AG09319 (cell line): ENCODE data around the gene SORBS2.
A peak's percentile ranks its signal among the peaks of the same experiment; 100 is the strongest.

Experiments used
- DNase-seq: peaks from one replicate; pipeline ENCODE4 v3.0.0-alpha.2; 2010; ENCODE audit warnings: low read depth; ENCODE audit errors: extremely low read depth
- TF ChIP-seq, protein P1 (sequence below): IDR thresholded peaks from 2 replicates; pipeline ENCODE4 v1.5.1; 2011; ENCODE audit warnings: low read depth, mild to moderate bottlenecking, inconsistent platforms, low read length, moderate library complexity

Gene SORBS2

GRCh38 chr4:185664481-185664880 lies 147.5 kb downstream of the SORBS2 start:
- DNase-seq, result no peak

GRCh38 chr4:185662030-185662778 lies 149.8 kb downstream of the SORBS2 start:
- no peak for DNase-seq
- TF ChIP-seq, protein P1, sequence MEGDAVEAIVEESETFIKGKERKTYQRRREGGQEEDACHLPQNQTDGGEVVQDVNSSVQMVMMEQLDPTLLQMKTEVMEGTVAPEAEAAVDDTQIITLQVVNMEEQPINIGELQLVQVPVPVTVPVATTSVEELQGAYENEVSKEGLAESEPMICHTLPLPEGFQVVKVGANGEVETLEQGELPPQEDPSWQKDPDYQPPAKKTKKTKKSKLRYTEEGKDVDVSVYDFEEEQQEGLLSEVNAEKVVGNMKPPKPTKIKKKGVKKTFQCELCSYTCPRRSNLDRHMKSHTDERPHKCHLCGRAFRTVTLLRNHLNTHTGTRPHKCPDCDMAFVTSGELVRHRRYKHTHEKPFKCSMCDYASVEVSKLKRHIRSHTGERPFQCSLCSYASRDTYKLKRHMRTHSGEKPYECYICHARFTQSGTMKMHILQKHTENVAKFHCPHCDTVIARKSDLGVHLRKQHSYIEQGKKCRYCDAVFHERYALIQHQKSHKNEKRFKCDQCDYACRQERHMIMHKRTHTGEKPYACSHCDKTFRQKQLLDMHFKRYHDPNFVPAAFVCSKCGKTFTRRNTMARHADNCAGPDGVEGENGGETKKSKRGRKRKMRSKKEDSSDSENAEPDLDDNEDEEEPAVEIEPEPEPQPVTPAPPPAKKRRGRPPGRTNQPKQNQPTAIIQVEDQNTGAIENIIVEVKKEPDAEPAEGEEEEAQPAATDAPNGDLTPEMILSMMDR, result no peak

More at GRCh38 chr4:185664481-185664880, 147.5 kb downstream of the SORBS2 start:
- TF ChIP-seq, protein P1, result no peak

DNA sequence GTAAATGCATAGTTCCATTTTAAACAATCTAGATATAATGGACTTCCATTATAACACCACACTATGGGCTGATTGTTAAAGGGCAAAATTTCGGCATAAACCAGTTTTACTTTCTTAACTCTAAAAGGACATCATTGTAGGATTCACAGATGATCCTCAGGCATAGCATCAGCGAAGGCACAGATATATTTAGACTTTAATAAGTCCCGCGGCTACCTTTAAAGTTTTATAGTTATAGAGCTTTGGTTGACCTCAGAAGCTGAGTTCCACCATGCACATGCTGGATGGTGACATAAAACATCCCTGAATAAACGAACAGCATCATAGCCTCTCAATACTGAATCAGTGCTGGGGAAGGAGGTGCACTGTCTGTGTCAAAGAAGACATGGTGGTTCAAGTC lies 151.7 kb downstream of the SORBS2 start:
- no peak for DNase-seq
- TF ChIP-seq, protein P1, result no peak

- TF ChIP-seq, protein P1, result no peak
- DNase-seq, result no peak
Observed at GRCh38 chr4:185657699-185658098, 154.3 kb downstream of the SORBS2 start.

DNA sequence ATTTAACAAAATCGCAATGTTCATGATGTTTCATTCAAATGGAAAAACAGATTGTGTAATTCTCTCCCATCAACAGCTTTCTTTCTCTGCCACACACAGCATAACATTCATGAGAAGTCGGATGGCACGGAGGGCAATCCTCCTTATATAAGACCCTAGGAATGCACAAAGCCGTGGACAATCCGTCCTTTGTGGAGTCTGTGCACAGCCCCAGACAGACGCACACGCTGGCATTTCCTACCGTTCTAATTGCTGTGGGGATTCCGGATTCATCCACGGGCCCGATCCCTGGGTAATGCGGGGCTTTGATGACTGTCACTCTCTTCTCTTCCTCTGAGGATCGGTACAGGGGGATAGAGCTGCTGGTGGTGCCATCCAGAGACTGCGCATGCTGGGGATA lies 154.8 kb downstream of the SORBS2 start:
- no peak for DNase-seq
- TF ChIP-seq, protein P1, result no peak

DNA sequence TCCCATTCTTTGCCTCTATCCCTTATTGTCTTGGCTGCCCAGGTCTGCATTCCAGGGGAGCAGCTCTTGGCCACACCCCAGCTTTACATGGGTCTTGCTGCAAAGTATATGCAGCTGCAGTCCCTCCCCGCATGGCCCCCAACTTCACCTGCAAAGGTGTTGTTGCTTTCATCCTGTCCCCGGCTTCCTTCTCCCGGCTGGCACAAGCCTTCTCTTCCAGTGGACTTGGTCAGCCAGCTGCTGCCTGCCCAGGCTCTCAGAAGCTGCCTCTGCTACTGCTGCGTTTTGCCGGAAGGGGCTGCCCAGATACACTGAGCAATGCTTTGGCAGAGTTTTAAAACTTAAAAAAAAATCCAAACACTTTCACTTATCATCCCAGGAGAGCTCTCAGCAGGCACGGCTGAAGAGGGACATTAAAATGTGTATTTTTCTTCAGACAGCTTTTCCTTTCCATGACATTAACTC lies 155.5 kb downstream of the SORBS2 start:
- DNase-seq, result no peak
- TF ChIP-seq, protein P1, result peak; percentile 65

DNA sequence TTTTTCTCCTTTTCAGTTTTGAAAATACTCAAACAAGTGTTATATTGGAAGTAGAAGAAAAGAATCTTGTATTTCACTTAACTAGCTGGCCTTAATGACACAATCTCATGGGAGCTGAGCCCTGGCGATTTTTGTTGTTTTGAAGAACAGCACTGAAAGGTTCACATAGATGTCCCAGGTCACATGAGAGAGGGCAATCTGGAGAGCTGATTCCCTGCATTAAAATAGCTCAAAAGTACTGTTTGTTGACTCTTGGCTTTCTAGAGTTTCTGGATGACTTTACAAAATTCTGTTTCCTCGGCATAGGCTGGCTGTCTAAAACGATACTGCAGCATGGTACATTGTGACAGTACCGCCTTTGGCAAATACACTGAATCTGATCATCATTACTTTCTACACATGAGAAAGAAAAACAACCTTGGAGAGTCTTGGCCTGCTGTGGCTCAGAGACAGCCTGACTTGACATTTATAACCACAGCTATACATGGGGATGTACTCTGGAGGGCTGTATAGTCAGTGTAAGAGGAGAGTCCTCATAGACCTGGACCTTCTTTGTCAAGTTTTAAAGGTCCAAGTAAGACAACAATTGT lies 156.9 kb downstream of the SORBS2 start:
- TF ChIP-seq, protein P1, result no peak
- DNase-seq, result no peak
